AG09309 (cell line): Measurements from ENCODE around the gene SERPINB11.

Experiments
- DNase-seq: peaks from one replicate; pipeline ENCODE4 v3.0.0-alpha.2; 2010; ENCODE audit warnings: low read depth
- H3K4me3 ChIP-seq: 2 replicates; pipeline ENCODE4 v1.5.1; 2011; ENCODE audit warnings: mild to moderate bottlenecking, low read depth, low read length, moderate library complexity; ENCODE audit not compliant: control insufficient read depth
- TF ChIP-seq, protein P1 (sequence below): IDR thresholded peaks from 2 replicates; pipeline ENCODE4 v1.5.1; 2011; ENCODE audit warnings: mild to moderate bottlenecking, low read depth, low read length, inconsistent platforms; ENCODE audit not compliant: insufficient read depth, control insufficient read depth; ENCODE audit errors: missing control alignments

SERPINB11 gene

DNA sequence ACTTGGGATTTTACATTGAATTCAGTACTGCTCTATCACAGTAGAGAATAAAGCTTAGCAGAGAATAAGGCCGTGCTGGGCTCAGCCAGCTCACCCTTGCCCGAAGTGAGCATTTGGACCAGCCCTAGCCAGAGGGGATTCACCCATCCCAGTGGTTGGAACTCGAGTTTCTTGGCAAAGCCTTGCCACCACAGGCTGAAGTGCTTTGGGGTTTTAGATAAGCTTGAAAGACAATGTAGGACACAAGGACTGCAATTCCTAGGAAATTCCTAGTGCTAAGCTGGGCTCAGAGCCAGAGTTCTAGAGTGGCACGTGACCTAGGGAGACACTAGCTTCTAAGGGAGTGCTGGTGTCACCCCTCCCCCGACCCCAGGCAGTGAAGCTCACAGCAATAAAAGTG, 28.0 kb downstream of the SERPINB11 start:
- TF ChIP-seq, protein P1, sequence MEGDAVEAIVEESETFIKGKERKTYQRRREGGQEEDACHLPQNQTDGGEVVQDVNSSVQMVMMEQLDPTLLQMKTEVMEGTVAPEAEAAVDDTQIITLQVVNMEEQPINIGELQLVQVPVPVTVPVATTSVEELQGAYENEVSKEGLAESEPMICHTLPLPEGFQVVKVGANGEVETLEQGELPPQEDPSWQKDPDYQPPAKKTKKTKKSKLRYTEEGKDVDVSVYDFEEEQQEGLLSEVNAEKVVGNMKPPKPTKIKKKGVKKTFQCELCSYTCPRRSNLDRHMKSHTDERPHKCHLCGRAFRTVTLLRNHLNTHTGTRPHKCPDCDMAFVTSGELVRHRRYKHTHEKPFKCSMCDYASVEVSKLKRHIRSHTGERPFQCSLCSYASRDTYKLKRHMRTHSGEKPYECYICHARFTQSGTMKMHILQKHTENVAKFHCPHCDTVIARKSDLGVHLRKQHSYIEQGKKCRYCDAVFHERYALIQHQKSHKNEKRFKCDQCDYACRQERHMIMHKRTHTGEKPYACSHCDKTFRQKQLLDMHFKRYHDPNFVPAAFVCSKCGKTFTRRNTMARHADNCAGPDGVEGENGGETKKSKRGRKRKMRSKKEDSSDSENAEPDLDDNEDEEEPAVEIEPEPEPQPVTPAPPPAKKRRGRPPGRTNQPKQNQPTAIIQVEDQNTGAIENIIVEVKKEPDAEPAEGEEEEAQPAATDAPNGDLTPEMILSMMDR: no peak
- H3K4me3 ChIP-seq: no peak overlapping the region
- no peak for DNase-seq

DNA sequence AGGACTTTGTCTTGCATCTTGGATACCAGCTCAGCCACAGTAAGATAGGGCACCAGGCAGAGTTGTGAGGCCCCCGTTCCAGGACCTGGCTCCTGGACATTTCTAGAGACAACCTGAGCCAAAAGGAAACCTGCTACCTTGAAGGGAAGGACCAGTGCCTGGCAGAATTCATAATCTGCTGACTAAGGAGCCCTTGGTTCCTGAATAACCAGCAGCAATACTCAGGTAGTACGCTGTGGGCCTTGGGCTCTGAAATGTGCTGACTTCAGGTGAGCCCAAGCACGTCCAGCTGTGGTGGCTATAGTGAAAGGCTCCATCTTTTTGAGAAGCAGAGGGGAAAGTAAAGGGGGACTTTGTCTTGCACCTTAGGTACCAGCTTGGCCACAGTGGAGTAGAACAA, 28.5 kb downstream of the SERPINB11 start:
- H3K4me3 ChIP-seq: no peak overlapping the region
- DNase-seq: no peak
- TF ChIP-seq, protein P1: no peak

DNA sequence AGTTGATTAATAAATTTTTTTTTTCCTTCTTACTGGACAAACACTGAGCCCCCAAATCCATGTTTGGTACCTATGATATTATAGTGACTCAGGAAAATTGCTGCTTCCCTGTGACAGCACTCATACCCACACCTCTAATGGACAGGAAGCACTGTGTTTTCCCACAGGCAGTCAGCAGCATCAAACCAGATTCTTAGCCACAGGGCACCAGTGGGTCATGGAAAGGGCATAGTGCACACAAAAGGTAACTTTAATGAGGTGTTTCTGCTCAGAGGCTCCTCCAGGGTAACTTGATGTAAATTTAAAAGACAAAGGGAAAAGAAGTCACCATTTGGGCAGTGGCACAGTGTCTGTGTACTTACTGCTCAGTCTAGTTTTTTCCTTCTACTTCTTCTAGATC, 34.1 kb downstream of the SERPINB11 start:
- DNase-seq: peak; percentile 16
- no peak overlapping the region for H3K4me3 ChIP-seq
- TF ChIP-seq, protein P1: no peak

- peak; percentile 52 for DNase-seq
- TF ChIP-seq, protein P1: peak; percentile 72
- no peak overlapping the region for H3K4me3 ChIP-seq
Measured at GRCh38 chr18:63741769-63742168, 39.0 kb downstream of the SERPINB11 start.

DNA sequence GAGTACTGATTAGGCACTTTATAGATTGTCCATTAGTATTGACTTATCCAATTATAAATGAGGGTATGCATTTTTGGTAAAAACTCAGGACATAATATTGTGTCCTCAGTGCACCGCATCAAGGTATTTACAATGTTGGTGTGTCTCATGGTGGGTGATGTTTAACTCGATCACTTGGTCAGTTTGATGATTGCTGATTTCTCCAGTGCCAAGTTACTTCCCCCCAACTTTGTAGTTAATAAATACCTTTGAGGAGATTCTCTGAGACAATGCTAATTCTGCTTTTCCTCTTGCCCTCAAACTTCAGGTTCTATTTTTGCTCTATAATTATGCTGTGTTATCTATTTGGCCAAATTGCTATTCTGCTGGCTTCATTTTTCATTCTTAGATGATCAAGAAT, 44.2 kb downstream of the SERPINB11 start:
- DNase-seq: no peak
- no peak overlapping the region for H3K4me3 ChIP-seq
- TF ChIP-seq, protein P1: no peak

DNA sequence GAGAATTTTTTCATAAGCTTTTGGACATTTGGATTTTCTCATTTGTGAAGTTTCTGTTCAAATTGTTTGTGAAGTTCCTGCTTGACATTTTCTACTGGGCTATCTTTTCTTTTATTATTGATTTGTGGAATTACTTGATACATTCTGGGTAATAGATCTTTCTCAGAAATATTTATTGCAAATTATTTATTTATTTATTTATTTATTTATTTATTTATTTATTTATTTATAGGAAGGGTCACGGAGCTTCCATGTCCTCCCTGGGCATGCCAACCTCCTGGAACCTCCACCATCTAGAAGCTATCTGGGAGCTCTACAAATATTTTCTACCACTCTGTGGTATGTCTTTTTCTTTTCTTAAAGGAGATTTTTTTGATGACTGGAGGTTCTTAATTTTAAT, 46.7 kb downstream of the SERPINB11 start:
- TF ChIP-seq, protein P1: no peak
- no peak overlapping the region for H3K4me3 ChIP-seq
- DNase-seq: no peak

DNA sequence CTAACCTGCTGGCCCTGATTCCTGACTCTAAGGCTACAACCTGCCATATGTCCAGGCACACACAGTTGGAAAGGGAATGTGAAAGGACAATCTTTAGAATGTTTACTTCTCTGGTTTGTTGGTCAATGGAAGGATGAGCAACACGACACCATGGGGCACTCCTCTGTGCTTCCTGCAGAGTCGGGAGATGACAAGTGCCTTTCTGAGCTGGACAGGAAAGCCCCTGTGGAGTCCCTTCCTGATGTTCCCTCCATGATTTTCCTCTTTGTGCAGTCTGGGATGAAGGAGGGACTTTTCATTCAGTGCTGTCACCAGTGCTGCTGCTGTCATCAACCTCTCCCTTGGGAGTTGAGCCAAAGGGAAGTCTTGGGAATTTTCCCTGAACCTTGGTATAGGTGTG, 49.9 kb downstream of the SERPINB11 start:
- DNase-seq: no peak
- H3K4me3 ChIP-seq: no peak overlapping the region
- TF ChIP-seq, protein P1: no peak
